Spleen (tissue), 7 donors: ENCODE results near the gene VSIG2.

ENCODE experiments used
- CTCF ChIP-seq, 11 experiments: fragments of 200-600 bp in 7 of 11; fragments of 450-650 bp in 4 of 11; sonication (generic) in 4 of 11; IDR thresholded peaks in 8 of 11; conservative IDR thresholded peaks in 3 of 11; 1 replicate in 7 of 11; 2 replicates in 4 of 11; pipeline versions ENCODE4 v1.4.0 to v1.8.0; 2016 to 2021; ENCODE audit warnings: antibody characterized with exemption in 11 of 11, inconsistent platforms in 4 of 11, mild to moderate bottlenecking in 1 of 11
- POLR2A ChIP-seq, 3 donors: fragments of 450-650 bp; IDR thresholded peaks; one replicate each; pipeline ENCODE4 v1.5.1; 2017; ENCODE audit warnings: antibody characterized with exemption in 3 of 3, mild to moderate bottlenecking in 1 of 3
- donor health status: DM: no; HTN: no; CAD: no; lungs with moderate emphysema.
- donor health status: DM: no; HTN: no; CAD: no.
- donor health status: DM: no; HTN: no; CAD: no.

- TF ChIP-seq CTCF (IDR thresholded peaks at IDR 0.05 in 8 of 11, conservative IDR thresholded peaks at IDR 0.05 in 3 of 11) (peak in 2 of 11 experiments; percentile 17 to 23), POLR2A (IDR thresholded peaks at IDR 0.05) (no peak)
These were observed 12.4 kb downstream of the VSIG2 start, which contains the start of gene NRGN for GRCh38 chr11:124739479-124740276.
